WI38 (cell line): Measurements from ENCODE around the gene PIGQ.

Source experiments
- H3K4me3 ChIP-seq: 2 replicates; pipeline ENCODE4 v1.5.1; 2011; ENCODE audit warnings: low read depth, mild to moderate bottlenecking, control low read depth, low read length
- CTCF ChIP-seq: IDR thresholded peaks from 2 replicates; pipeline ENCODE4 v1.5.1; 2012; ENCODE audit warnings: low read depth, mild to moderate bottlenecking, control low read depth, low read length

PIGQ gene

GRCh38 chr16:569445-570254 lies at the start of gene PIGQ:
Gene PIGQ, plus strand, starts transcription at chr16:569968. Its CDS starts 4,107 bp downstream, at chr16:574075.
- TF ChIP-seq CTCF: no peak
- peak within 1 kb of the TSS; percentile 89 for H3K4me3 ChIP-seq

GRCh38 chr16:520847-521246 lies 48.9 kb upstream of the PIGQ start:
- no peak for TF ChIP-seq CTCF
- H3K4me3 ChIP-seq: no peak overlapping the region

GRCh38 chr16:521381-522210 lies 48.2 kb upstream of the PIGQ start:
- H3K4me3 ChIP-seq: no peak overlapping the region
- no peak for TF ChIP-seq CTCF

GRCh38 chr16:522320-523096 lies 47.3 kb upstream of the PIGQ start:
- H3K4me3 ChIP-seq: no peak overlapping the region
- TF ChIP-seq CTCF: no peak

- no peak for TF ChIP-seq CTCF
- no peak overlapping the region for H3K4me3 ChIP-seq
Measured at GRCh38 chr16:523097-523741, 46.5 kb upstream of the PIGQ start.

- TF ChIP-seq CTCF: no peak
- no peak overlapping the region for H3K4me3 ChIP-seq
Measured at GRCh38 chr16:524274-525040, 45.3 kb upstream of the PIGQ start.
